Measurements from ENCODE around the gene KLK13. TPM values are rescaled to one million over a fixed set of nuclear protein-coding genes. Genes with fewer than 3 reads are reported as not detected.
A peak's percentile ranks its signal among the peaks of the same experiment; 100 is the strongest.

Gene KLK13, protein sequence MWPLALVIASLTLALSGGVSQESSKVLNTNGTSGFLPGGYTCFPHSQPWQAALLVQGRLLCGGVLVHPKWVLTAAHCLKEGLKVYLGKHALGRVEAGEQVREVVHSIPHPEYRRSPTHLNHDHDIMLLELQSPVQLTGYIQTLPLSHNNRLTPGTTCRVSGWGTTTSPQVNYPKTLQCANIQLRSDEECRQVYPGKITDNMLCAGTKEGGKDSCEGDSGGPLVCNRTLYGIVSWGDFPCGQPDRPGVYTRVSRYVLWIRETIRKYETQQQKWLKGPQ
- under 1 TPM in 3 of 7 donors, not detected in 4; 0.50 to 0.77 (median 0.69) TPM for total RNA-seq
- polyA plus RNA-seq: 1 to 10 TPM in 1 of 2 donors, under 1 TPM in 1; 0.33 to 1.2 TPM
- long read RNA-seq, donor 1: 0 reads
- long read RNA-seq, donor 2, partial matches to known transcripts: 0 of 1 reads
- long read RNA-seq, donor 2, other reads (novel, unspliced or antisense): 0 of 1 reads
- long read RNA-seq, donor 3, partial matches to known transcripts: 1 of 1 reads
- long read RNA-seq, donor 3, other reads (novel, unspliced or antisense): 0 of 1 reads

DNA sequence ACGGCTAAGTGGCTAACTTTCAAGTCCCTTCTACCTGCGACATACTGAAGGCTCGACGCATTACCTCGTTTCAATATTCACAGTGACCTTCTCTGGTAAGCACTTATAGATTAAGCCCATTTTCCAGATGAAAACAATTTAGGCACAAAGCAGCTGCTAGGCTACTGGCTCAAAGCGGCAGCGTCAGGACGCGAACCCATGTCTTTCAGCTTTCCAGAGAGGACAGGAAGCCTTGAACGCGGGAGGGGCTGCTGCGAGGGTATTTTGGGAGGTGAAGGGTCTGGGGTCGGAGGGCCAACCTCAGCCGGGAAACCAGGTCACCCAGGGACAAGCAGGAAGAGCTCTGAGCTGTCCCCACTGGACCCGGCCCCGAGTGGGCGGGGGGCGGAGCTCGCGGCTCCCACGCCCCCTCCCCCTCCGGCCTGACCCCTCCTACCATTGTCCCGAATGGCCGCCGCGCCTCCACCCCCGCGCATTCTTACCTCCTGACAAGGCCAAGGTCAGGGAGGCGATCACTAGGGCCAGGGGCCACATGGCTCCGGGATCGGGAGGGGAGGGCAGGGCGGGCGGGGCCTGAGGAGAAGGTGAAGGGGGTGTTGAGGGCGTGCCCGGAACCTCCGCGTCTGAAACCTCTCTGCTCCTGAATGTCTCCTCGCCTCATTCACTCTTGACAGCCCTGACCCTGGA is at the start of gene KLK13:
Gene KLK13 (minus strand): TSS at position 559 of the 687 bp plus-strand sequence. CDS start 25 bp downstream, at position 534.
- intact Hi-C loops (cut with DNase I): no loop called here
- Histone ChIP-seq H3K27me3 (no peaks in the 10 kb centered on the region), H3K36me3 (no peaks in the 10 kb centered on the region), H3K27ac (no peak within 1 kb of the TSS), H3K4me3 (no peak within 1 kb of the TSS), H3K9me3 (no peaks in the 10 kb centered on the region), H3K4me1 (ENCODE audit: insufficient read depth) (peaks cover 3% of the 10 kb centered on the region)
- 13 to 15% (median 13%) methylated on average over 34 to 38 of the region's 38 CpGs for WGBS, 3 donors
- no peak for TF ChIP-seq CTCF (IDR thresholded peaks at IDR 0.05)
- DNase-seq: peak in 4 of 5 donors; percentile 15 to 66 (median 43)

DNA sequence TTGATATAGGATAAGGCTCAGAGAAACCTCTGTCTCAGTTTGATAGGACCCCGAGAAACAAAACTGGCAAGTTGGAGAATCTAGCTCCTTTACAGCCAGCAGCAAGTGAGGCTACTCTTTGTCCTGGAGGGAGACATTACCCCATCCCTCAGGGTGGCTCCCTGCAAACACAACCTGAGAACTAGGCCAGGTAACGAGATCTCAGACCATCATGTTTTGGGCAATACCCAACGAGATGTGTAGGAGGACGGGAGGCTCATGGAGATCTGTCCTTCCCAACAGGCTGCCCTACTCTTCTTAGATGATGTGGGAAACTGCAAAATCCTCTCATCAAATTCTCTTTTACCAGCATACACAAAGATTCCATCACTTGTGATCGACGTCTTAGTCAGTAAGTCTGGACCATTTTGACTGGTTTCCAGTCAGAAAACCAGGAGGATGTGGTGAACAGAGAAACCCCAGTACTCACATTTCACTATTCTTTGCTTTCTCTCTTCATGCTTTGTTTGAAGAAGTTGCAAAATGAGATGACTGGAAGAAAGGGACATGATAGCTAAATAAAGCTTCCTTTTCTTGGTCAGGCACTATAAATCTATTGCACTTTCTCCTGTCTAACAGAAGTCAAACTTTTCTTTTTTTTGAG is 49.3 kb upstream of the KLK13 start:
- no peak for TF ChIP-seq EP300 (IDR thresholded peaks at IDR 0.05)
- TF ChIP-seq CTCF (IDR thresholded peaks at IDR 0.05): no peak
- TF ChIP-seq POLR2A (IDR thresholded peaks at IDR 0.05): no peak
- no peak overlapping the region for H3K4me3 ChIP-seq
- H3K27ac ChIP-seq: no peak overlapping the region
- WGBS, 3 donors: 81 to 87% (median 84%) methylated on average over 6 of the region's 6 CpGs
- no peak for DNase-seq
- no peaks in the 10 kb centered on the region for H3K27me3 ChIP-seq
- intact Hi-C loops (cut with DNase I): no loop called here
- no peaks in the 10 kb centered on the region for H3K9me3 ChIP-seq
- H3K4me1 ChIP-seq (ENCODE audit: insufficient read depth): no peaks in the 10 kb centered on the region
- H3K36me3 ChIP-seq: no peaks in the 10 kb centered on the region

DNA sequence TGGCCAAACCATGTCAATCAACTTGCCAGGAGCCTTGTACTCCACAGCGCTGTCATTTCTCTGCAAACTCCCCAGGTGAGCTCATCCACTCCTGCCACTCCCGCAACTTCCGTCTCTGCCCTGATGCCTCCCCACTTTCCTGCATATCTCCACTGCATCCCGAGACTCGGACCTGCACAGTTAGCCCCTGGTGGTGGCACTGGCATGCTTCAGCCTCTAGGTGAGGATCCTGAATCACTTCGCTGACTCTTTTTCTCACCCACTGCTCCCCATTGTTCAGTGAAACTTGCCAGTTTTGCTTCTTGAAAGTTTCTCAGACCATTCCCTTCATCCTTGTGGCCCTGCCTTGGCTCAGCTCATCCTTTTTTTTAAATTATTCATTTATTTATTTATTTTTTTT is 46.7 kb upstream of the KLK13 start:
- intact Hi-C loops (cut with DNase I): no loop called here

More for the DNA sequence above, 46.7 kb upstream of the KLK13 start:
- no peak for TF ChIP-seq EP300 (IDR thresholded peaks at IDR 0.05)
- no peak for TF ChIP-seq POLR2A (IDR thresholded peaks at IDR 0.05)
- TF ChIP-seq CTCF (IDR thresholded peaks at IDR 0.05): no peak
- H3K9me3 ChIP-seq: no peaks in the 10 kb centered on the region
- no peaks in the 10 kb centered on the region for H3K36me3 ChIP-seq
- H3K4me3 ChIP-seq: no peak overlapping the region
- 52 to 64% (median 53%) methylated on average over 6 of the region's 6 CpGs for WGBS, 3 donors
- DNase-seq: no peak
- no peak overlapping the region for H3K27ac ChIP-seq
- peaks cover 4% of the 10 kb centered on the region for H3K4me1 ChIP-seq (ENCODE audit: insufficient read depth)
- H3K27me3 ChIP-seq: no peaks in the 10 kb centered on the region
